Endothelial cell of umbilical vein (primary cell): Measurements from ENCODE around the gene RAPGEF3. TPM values are rescaled to one million over a fixed set of nuclear protein-coding genes. Genes with fewer than 3 reads are reported as not detected.

Source experiments
- BruUV-seq: library from RNA; stranded (reverse); fragments of 400-500 nt; replicated peaks from 2 replicates; lab custom pipeline; 2021; lab: Mats Ljungman, UMichigan
- CTCF ChIA-PET: fragments of 300-600, 350-600 bp; sonication (Branson Sonifier 250); formaldehyde crosslinking; loops from one replicate; lab custom pipeline; 2021; ENCODE audit warnings: antibody characterized with exemption, inconsistent platforms; lab: Charles Lee
- POLR2A ChIA-PET: fragments of 300-600, 350-600 bp; sonication (Branson Sonifier 250); formaldehyde crosslinking; loops from one replicate; lab custom pipeline; 2021; ENCODE audit warnings: antibody characterized with exemption, inconsistent platforms; lab: Charles Lee
- DNase-seq: peaks from one replicate; pipeline ENCODE4 v3.0.0-alpha.2; 2011; ENCODE audit warnings: low read depth, low spot score
- FAIRE-seq: peaks from 2 replicates; lab custom pipeline; 2011; peaks lifted over from hg19 to GRCh38; lab: Jason Lieb, UNC
- H2AFZ ChIP-seq: 2 replicates; pipeline ENCODE4 v1.6.0; 2012; ENCODE audit warnings: low read depth, low read length, control low read depth, inconsistent platforms
- H3K27ac ChIP-seq: 2 replicates; pipeline ENCODE4 v1.5.1; 2011; ENCODE audit warnings: low read depth, mild to moderate bottlenecking, control low read depth, low read length, moderate library complexity; ENCODE audit not compliant: insufficient read depth
- H3K27me3 ChIP-seq, 2 experiments: 2 replicates each; pipeline versions ENCODE4 v1.6.0 to v1.6.1; 2011; ENCODE audit warnings: low read length in 2 of 2, mixed read lengths in 1 of 2; ENCODE audit not compliant: control insufficient read depth in 2 of 2, insufficient read depth in 2 of 2
- H3K36me3 ChIP-seq, 2 experiments: 2 replicates in 1 of 2; 3 replicates in 1 of 2; pipeline ENCODE4 v1.5.1; 2011; ENCODE audit warnings: low read length in 2 of 2, mild to moderate bottlenecking in 1 of 2, moderate library complexity in 1 of 2; ENCODE audit not compliant: control insufficient read depth in 2 of 2, insufficient read depth in 2 of 2; ENCODE audit errors: extremely low read depth in 1 of 2
- H3K4me1 ChIP-seq: 3 replicates; pipeline ENCODE4 v1.5.1; 2011; ENCODE audit warnings: mild to moderate bottlenecking, low read length; ENCODE audit not compliant: control insufficient read depth, insufficient read depth; ENCODE audit errors: extremely low read depth
- H3K4me2 ChIP-seq: 2 replicates; pipeline ENCODE4 v1.6.1; 2011; ENCODE audit warnings: low read length, control low read depth, mixed read lengths; ENCODE audit not compliant: insufficient read depth
- H3K4me3 ChIP-seq, 3 experiments: fragments of 200-600 bp in 1 of 3; sonication (generic), shearing (Covaris generic) in 1 of 3; replicated peaks in 1 of 3; 2 replicates each; pipeline ENCODE4 v1.5.1; 2011 to 2016; ENCODE audit warnings: control low read depth in 3 of 3, low read length in 3 of 3, mild to moderate bottlenecking in 2 of 3, inconsistent platforms in 1 of 3, low read depth in 1 of 3, moderate library complexity in 1 of 3; ENCODE audit not compliant: insufficient read depth in 1 of 3
- H3K79me2 ChIP-seq: 2 replicates; pipeline ENCODE4 v1.6.0; 2012; ENCODE audit warnings: low read length, inconsistent platforms; ENCODE audit not compliant: control insufficient read depth, insufficient read depth
- H3K9ac ChIP-seq: replicated peaks from 2 replicates; pipeline ENCODE3; 2011; ENCODE audit warnings: low read length, control low read depth; ENCODE audit not compliant: insufficient read depth; ENCODE audit errors: extremely low read depth
- H3K9me1 ChIP-seq: replicated peaks from 3 replicates; pipeline ENCODE4 v1.6.0; 2011; ENCODE audit warnings: mild to moderate bottlenecking, low read length; ENCODE audit not compliant: control insufficient read depth, insufficient read depth; ENCODE audit errors: extremely low read depth
- H3K9me3 ChIP-seq: replicated peaks from 2 replicates; pipeline ENCODE4 v1.5.1; 2012; ENCODE audit warnings: low read length, inconsistent platforms; ENCODE audit not compliant: control insufficient read depth, insufficient read depth
- H4K20me1 ChIP-seq: replicated peaks from 2 replicates; pipeline ENCODE3; 2011; ENCODE audit warnings: mild to moderate bottlenecking, low read length; ENCODE audit not compliant: control insufficient read depth, insufficient read depth; ENCODE audit errors: extremely low read depth
- CTCF ChIP-seq, 2 donors: IDR thresholded peaks; 1 replicate in 1 of 2; 2 replicates in 1 of 2; pipeline ENCODE4 v1.5.1; 2011; ENCODE audit warnings: low read length in 2 of 2, mild to moderate bottlenecking in 2 of 2, moderate library complexity in 2 of 2, control low read depth in 1 of 2, inconsistent platforms in 1 of 2, low read depth in 1 of 2; ENCODE audit not compliant: insufficient read depth in 1 of 2; ENCODE audit errors: extremely low read depth in 1 of 2
- EZH2 ChIP-seq: IDR thresholded peaks from 2 replicates; pipeline ENCODE4 v1.6.1; 2012; ENCODE audit warnings: borderline replicate concordance, low read depth, mild to moderate bottlenecking, moderate library complexity, low read length, inconsistent platforms; ENCODE audit not compliant: severe bottlenecking
- FOS ChIP-seq: IDR thresholded peaks from 2 replicates; pipeline ENCODE4 v1.6.1; 2011; ENCODE audit warnings: mild to moderate bottlenecking, low read length, moderate library complexity, borderline replicate concordance; ENCODE audit not compliant: insufficient read depth
- GATA2 ChIP-seq: IDR thresholded peaks from 2 replicates; pipeline ENCODE4 v1.7.0; 2011; ENCODE audit warnings: low read depth, mild to moderate bottlenecking, moderate library complexity, mixed read lengths, low read length; ENCODE audit not compliant: insufficient read length, insufficient read depth
- MYC ChIP-seq: IDR thresholded peaks from one replicate; pipeline ENCODE4 v1.6.1; 2011; ENCODE audit warnings: mild to moderate bottlenecking, low read depth, low read length
- POLR2A ChIP-seq: IDR thresholded peaks from 2 replicates; pipeline ENCODE4 v1.6.1; 2012; ENCODE audit warnings: low read depth, mild to moderate bottlenecking, control low read depth, low read length
- POLR2AphosphoS5 ChIP-seq: IDR thresholded peaks from 2 replicates; pipeline ENCODE4 v1.6.1; 2012; ENCODE audit warnings: low read depth, mild to moderate bottlenecking, control low read depth, low read length, moderate library complexity; ENCODE audit not compliant: insufficient read depth
- dilution Hi-C: fragments of 300-500 bp; cut with MboI; formaldehyde crosslinking; loops from one replicate; pipeline ENCODE4 v1.15.0; 2019; ENCODE audit warnings: low sequenced_read_pairs; ENCODE audit not compliant: extremely low pct_ligation_motif_present
- intact Hi-C: fragments of 100-400 bp; cut with micrococcal nuclease; formaldehyde crosslinking; loops from one replicate; pipeline ENCODE4 v1.10.0; 2022
- polyA plus RNA-seq, 4 experiments: library from polyadenylated mRNA; depleted of rRNA in 3 of 4; stranded (reverse) in 3 of 4; unstranded in 1 of 4; fragments of >200 nt; gene quantifications; 2 replicates each; pipeline versions ENCODE4 v1.2.1 to v1.2.3, GENCODE V29; 2011 to 2012; ENCODE audit warnings: missing spikeins in 1 of 4
- total RNA-seq: library from RNA; stranded (reverse); gene quantifications from 2 replicates; pipeline ENCODE4 v1.2.3, GENCODE V29; 2021

The RAPGEF3 gene
- total and polyA plus RNA-seq, 2 donors (not counting 3 experiments of a cell fraction or from before 2014, with no cell fraction given) = 34.5 to 55.1 TPM

DNA sequence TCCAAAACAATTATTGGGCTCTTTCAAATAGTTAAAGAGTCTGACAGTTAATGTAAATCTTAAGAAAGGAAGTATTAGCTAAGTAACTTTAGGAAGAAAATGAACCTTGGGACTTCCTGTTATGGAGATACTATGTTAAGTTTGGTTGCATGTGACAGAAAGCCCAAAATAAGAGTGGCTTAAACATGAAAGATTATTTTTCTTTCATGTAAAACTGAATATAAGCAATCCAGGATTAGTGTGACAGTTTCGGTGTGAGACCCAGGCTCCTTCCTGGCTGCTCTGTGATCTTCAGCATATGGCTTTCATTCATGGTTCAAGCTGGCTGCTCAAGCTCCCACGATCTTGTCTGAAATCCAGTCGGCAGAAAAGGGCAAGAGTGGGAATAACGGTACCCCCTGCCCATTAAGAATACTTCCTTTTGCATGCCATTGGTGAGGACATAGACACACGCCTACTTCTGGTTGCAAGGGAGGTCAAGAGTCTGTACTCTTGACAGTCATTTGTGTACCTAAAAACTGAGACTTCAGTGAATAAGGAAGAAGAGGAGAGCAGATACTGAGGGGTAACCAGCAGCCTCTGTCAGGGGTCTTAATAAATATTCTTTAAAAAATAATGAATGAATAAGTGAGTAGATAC is 50.7 kb downstream of the RAPGEF3 start:
- dilution Hi-C loops (no loop called here), intact Hi-C loops (no loop called here)
- no peak overlapping the region for H3K27ac ChIP-seq
- BruUV-seq = no TSS peak
- TF ChIP-seq POLR2A (no peak), POLR2AphosphoS5 (no peak), FOS (no peak), EZH2 (no peak), CTCF (IDR thresholded peaks at IDR 0.05; ENCODE audit: extremely low read depth in 1 of 2, insufficient read depth in 1 of 2, low read depth in 1 of 2, low read length in 2 of 2) (no peak), MYC (no peak), GATA2 (no peak)
- H3K9me3 ChIP-seq = no peaks in the 10 kb centered on the region
- peaks cover 22% of the 10 kb centered on the region for H3K79me2 ChIP-seq
- POLR2A ChIA-PET = no interaction called here
- H3K4me1 ChIP-seq = peaks cover 14% of the 10 kb centered on the region
- no peak for DNase-seq
- no peak overlapping the region for H3K4me2 ChIP-seq
- no peaks in the 10 kb centered on the region for H4K20me1 ChIP-seq
- H3K27me3 ChIP-seq = no peaks in the 10 kb centered on the region
- CTCF ChIA-PET = interaction anchor here (1.0 to 2.4 kb wide), 6 partner anchors 9 to 256 kb away, joined by 3 to 6 read pairs (median 4); partner anchors contain the start of gene TMEM106C
- FAIRE-seq = no peak
- no peak overlapping the region for H3K4me3 ChIP-seq
- no peaks in the 10 kb centered on the region for H3K9me1 ChIP-seq
- H3K36me3 ChIP-seq = peaks cover 0 to 3% of the 10 kb centered on the region in 2 experiments
- no peak overlapping the region for H3K9ac ChIP-seq
- no peak overlapping the region for H2AFZ ChIP-seq
